Esophagus squamous epithelium (tissue), 4 donors: Measurements from ENCODE around the gene ASTL.

Experiments used
- POLR2A ChIP-seq, 4 donors: fragments of 450-650 bp; IDR thresholded peaks; one replicate each; pipeline ENCODE4 v1.6.1; 2017; ENCODE audit warnings: antibody characterized with exemption in 4 of 4, mild to moderate bottlenecking in 4 of 4, moderate library complexity in 3 of 4
- TF ChIP-seq, protein P1 (sequence below), 6 experiments: fragments of 450-650 bp in 4 of 6; fragments of 200-600 bp in 2 of 6; sonication (generic) in 2 of 6; IDR thresholded peaks; one replicate each; pipeline ENCODE4 v1.5.1; 2016 to 2019; ENCODE audit warnings: antibody characterized with exemption in 6 of 6, mild to moderate bottlenecking in 4 of 6, moderate library complexity in 4 of 6

DNA sequence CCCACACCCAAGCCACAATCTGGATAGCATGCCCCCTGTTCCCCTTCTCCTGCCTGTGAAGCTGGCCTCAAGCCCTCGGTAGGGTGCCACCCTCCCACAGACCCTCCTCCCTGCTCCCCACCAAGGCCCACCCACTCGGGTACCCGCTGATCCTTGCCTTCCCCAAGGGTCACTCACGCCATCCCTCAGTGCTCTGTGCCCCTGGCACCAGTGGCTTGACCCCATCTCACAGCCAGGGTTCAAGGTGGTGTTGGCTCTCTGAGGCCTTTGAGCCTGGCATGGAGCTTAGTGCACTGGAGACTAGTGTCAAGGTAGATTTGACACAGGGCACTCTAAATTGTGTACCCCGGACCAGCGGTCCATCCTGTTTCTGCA lies 33.8 kb downstream of the ASTL start:
- TF ChIP-seq, protein P1, sequence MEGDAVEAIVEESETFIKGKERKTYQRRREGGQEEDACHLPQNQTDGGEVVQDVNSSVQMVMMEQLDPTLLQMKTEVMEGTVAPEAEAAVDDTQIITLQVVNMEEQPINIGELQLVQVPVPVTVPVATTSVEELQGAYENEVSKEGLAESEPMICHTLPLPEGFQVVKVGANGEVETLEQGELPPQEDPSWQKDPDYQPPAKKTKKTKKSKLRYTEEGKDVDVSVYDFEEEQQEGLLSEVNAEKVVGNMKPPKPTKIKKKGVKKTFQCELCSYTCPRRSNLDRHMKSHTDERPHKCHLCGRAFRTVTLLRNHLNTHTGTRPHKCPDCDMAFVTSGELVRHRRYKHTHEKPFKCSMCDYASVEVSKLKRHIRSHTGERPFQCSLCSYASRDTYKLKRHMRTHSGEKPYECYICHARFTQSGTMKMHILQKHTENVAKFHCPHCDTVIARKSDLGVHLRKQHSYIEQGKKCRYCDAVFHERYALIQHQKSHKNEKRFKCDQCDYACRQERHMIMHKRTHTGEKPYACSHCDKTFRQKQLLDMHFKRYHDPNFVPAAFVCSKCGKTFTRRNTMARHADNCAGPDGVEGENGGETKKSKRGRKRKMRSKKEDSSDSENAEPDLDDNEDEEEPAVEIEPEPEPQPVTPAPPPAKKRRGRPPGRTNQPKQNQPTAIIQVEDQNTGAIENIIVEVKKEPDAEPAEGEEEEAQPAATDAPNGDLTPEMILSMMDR (IDR thresholded peaks at IDR 0.05) = no peak
- TF ChIP-seq POLR2A (IDR thresholded peaks at IDR 0.05) = no peak
